ENCODE data around the gene OR52E4. TPM values are rescaled to one million over a fixed set of nuclear protein-coding genes. Genes with fewer than 3 reads are reported as not detected.

Gene OR52E4
- total RNA-seq, 1 experiment from 2014 or later: not detected

- H3K4me2 ChIP-seq (ENCODE audit: low read length): no peak overlapping the region
Observed at GRCh38 chr11:5930614-5931013, 50.2 kb downstream of the OR52E4 start.

DNA sequence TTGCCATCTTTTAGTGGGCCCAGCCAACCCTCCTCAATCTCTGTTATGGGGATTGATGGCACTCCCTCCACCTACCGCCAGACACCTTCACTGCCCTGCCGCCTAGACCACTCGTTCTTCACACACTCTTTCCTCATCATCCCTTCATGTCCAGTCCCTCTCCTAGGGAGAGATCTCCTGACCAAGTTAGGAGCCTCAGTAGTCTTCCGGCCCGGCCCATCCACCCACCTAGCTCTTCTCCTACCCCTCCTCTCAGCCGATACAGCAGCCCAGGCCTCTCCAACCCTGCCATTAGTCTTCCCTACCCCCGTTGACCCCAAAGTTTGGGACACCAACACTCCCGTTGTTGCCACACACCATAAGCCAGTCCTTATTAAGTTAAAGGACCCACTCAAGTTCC is 50.6 kb downstream of the OR52E4 start:
- intact Hi-C loops (cut with micrococcal nuclease): no loop called here
- no peak overlapping the region for H2AFZ ChIP-seq (ENCODE audit: low read length)
- BruUV-seq (replicated peaks): no TSS peak
- H4K20me1 ChIP-seq (ENCODE audit: low read length): no peaks in the 10 kb centered on the region
- H3K79me2 ChIP-seq (ENCODE audit: low read length): no peaks in the 10 kb centered on the region
- H3F3A ChIP-seq (ENCODE audit: low read length, unreplicated experiment): no peaks in the 10 kb centered on the region
- DNase-seq: no peak
- no peak for ATAC-seq
- H3K4me2 ChIP-seq (ENCODE audit: low read length): no peak overlapping the region
- H3K9ac ChIP-seq (ENCODE audit: low read length): no peak overlapping the region
- no peaks in the 10 kb centered on the region for H3K4me1 ChIP-seq (ENCODE audit: insufficient read depth, low read length)
- TF ChIP-seq CTCF (conservative IDR thresholded peaks at IDR 0.05; ENCODE audit: low read depth, low read length) (no peak), EZH2phosphoT487 (IDR thresholded peaks at IDR 0.05; ENCODE audit: borderline replicate concordance, low read length) (no peak), EZH2 (IDR thresholded peaks at IDR 0.05; ENCODE audit: low read length, unreplicated experiment) (no peak)
- H3K36me3 ChIP-seq (ENCODE audit: low read depth, low read length): no peaks in the 10 kb centered on the region
- H3K9me3 ChIP-seq (ENCODE audit: low read length): no peaks in the 10 kb centered on the region
- H3K27ac ChIP-seq (ENCODE audit: low read length): no peak overlapping the region
- no peak overlapping the region for H3K4me3 ChIP-seq (ENCODE audit: low read length)
- ChIA-PET CTCF (no interaction called here), POLR2A (ENCODE audit: unreplicated experiment) (no interaction called here)
- no peaks in the 10 kb centered on the region for H3K9me2 ChIP-seq (replicated peaks; ENCODE audit: low read length)
- H3K27me3 ChIP-seq (ENCODE audit: low read length): no peaks in the 10 kb centered on the region

More at GRCh38 chr11:5930614-5931013, 50.2 kb downstream of the OR52E4 start:
- intact Hi-C loops (cut with micrococcal nuclease): no loop called here
- CTCF ChIA-PET: no interaction called here
- Histone ChIP-seq H2AFZ (ENCODE audit: low read length) (no peak overlapping the region), H3F3A (ENCODE audit: low read length, unreplicated experiment) (no peaks in the 10 kb centered on the region), H3K4me3 (ENCODE audit: low read length) (no peak overlapping the region), H3K79me2 (ENCODE audit: low read length) (no peaks in the 10 kb centered on the region), H3K9ac (ENCODE audit: low read length) (no peak overlapping the region), H3K9me3 (ENCODE audit: low read length) (no peaks in the 10 kb centered on the region), H4K20me1 (ENCODE audit: low read length) (no peaks in the 10 kb centered on the region), H3K27ac (ENCODE audit: low read length) (no peak overlapping the region), H3K36me3 (ENCODE audit: low read depth, low read length) (no peaks in the 10 kb centered on the region), H3K27me3 (ENCODE audit: low read length) (no peaks in the 10 kb centered on the region), H3K4me1 (ENCODE audit: insufficient read depth, low read length) (no peaks in the 10 kb centered on the region), H3K9me2 (replicated peaks; ENCODE audit: low read length) (no peaks in the 10 kb centered on the region)
- no peak for ATAC-seq
- no peak for DNase-seq
- POLR2A ChIA-PET (ENCODE audit: unreplicated experiment): no interaction called here
- BruUV-seq (replicated peaks): no TSS peak
- no peak for TF ChIP-seq CTCF (conservative IDR thresholded peaks at IDR 0.05; ENCODE audit: low read depth, low read length)
- no peak for TF ChIP-seq EZH2phosphoT487 (IDR thresholded peaks at IDR 0.05; ENCODE audit: borderline replicate concordance, low read length)
- TF ChIP-seq EZH2 (IDR thresholded peaks at IDR 0.05; ENCODE audit: low read length, unreplicated experiment): no peak

DNA sequence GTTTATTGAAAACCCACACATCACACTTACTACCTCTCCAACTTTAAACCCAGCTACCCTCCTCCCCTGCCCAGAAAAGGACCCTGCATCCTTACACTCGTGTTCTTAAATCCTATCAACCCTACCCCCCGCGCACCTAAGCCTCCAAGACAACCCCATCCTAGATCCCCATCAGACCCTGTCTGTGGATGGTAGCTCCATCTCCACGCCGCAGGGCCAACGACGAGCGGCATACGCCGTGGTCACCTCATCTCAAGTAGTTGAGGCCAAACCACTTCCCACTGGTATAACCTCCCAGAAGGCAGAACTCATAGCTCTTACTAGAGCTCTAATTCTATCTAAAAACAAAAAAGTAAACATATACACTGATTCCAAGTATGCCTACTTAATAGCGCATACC is 52.2 kb downstream of the OR52E4 start:
- no peaks in the 10 kb centered on the region for H3K27me3 ChIP-seq (ENCODE audit: low read length)
- DNase-seq: no peak
- intact Hi-C loops (cut with micrococcal nuclease): no loop called here
- ATAC-seq: no peak
- no peak overlapping the region for H3K27ac ChIP-seq (ENCODE audit: low read length)
- no peaks in the 10 kb centered on the region for H4K20me1 ChIP-seq (ENCODE audit: low read length)
- H3K4me1 ChIP-seq (ENCODE audit: insufficient read depth, low read length): no peaks in the 10 kb centered on the region
- BruUV-seq (replicated peaks): no TSS peak
- H3K4me3 ChIP-seq (ENCODE audit: low read length): no peak overlapping the region
- CTCF ChIA-PET: no interaction called here
- POLR2A ChIA-PET (ENCODE audit: unreplicated experiment): no interaction called here
- no peaks in the 10 kb centered on the region for H3K9me2 ChIP-seq (replicated peaks; ENCODE audit: low read length)
- H3K36me3 ChIP-seq (ENCODE audit: low read depth, low read length): no peaks in the 10 kb centered on the region
- H3K9me3 ChIP-seq (ENCODE audit: low read length): no peaks in the 10 kb centered on the region
- no peak overlapping the region for H3K4me2 ChIP-seq (ENCODE audit: low read length)
- TF ChIP-seq EZH2phosphoT487 (IDR thresholded peaks at IDR 0.05; ENCODE audit: borderline replicate concordance, low read length) (no peak), EZH2 (IDR thresholded peaks at IDR 0.05; ENCODE audit: low read length, unreplicated experiment) (no peak), CTCF (conservative IDR thresholded peaks at IDR 0.05; ENCODE audit: low read depth, low read length) (no peak)
- no peak overlapping the region for H2AFZ ChIP-seq (ENCODE audit: low read length)
- no peak overlapping the region for H3K9ac ChIP-seq (ENCODE audit: low read length)
- no peaks in the 10 kb centered on the region for H3K79me2 ChIP-seq (ENCODE audit: low read length)
- H3F3A ChIP-seq (ENCODE audit: low read length, unreplicated experiment): no peaks in the 10 kb centered on the region
